ENCODE data around the gene NPM1.
"Not testable (repeated sequence)": the region's sequence is repeated elsewhere in the genome, so short reads cannot be mapped to it uniquely, and the experiment has no call there.

Gene NPM1, protein sequence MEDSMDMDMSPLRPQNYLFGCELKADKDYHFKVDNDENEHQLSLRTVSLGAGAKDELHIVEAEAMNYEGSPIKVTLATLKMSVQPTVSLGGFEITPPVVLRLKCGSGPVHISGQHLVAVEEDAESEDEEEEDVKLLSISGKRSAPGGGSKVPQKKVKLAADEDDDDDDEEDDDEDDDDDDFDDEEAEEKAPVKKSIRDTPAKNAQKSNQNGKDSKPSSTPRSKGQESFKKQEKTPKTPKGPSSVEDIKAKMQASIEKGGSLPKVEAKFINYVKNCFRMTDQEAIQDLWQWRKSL

DNA sequence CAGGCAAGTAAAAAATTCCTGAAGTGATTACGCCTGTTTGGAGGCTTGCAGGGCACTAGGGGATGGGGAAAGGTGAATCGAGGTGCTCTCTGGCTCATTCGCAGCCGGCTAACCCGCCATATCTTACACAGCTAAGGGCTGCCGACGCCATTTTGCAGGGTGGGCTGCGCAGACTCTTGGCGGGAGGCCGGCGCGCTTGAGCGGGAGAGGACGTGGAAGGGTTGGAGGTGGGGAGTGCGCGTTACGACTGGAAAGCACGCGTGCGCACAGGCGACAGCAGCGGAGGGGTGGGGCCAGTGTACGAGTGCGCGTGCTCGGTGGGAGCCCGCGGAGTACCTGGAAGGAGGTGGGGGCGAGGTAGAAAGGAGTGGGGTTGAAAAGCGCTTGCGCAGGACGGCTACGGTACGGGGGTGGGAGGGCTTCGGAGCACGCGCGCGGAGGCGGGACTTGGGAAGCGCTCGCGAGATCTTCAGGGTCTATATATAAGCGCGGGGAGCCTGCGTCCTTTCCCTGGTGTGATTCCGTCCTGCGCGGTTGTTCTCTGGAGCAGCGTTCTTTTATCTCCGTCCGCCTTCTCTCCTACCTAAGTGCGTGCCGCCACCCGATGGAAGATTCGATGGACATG lies at the start of gene NPM1:
TSS of gene NPM1 (plus strand) at position 505 of the 625 bp plus-strand sequence. CDS start at position 605, 100 bp downstream.
- DNase-seq = peak; percentile 92 to 98

DNA sequence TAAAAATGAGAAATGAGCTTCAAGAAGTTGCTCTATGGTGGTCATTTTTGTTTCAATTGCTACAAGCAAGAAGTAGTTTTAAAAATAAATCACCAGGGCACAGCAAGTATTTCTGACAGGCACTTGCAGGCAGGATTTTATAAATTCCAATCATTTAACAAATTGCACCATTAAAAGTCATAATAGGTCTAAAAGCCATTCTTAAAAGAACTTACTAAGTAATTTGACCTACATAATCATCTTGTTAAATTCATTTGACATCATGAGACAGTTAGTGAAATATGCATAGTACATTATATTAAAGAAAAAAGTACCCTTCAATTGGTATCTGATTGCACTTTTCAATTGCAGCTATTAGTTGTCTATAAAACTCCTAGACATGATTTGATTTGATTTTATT lies 47.6 kb upstream of the NPM1 start:
- DNase-seq = no peak

DNA sequence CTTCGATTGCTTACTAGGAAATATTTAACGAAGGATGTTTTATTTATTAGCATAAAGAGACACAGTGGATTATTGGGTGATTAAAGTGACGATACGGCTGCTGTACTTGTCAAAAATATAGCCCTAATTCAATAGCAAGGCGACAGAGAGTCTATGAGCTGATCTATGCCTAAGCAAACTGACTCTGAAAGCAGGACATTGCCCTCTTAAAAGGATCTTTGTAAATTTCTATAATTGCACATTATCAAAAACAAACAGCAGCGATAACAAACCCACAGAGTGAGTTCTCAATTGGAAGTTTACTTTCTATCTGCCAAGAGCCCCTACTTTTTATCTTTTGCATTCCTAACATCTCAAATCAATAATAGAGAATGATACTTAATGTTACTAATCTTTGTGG lies 47.2 kb upstream of the NPM1 start:
- DNase-seq = no peak

DNA sequence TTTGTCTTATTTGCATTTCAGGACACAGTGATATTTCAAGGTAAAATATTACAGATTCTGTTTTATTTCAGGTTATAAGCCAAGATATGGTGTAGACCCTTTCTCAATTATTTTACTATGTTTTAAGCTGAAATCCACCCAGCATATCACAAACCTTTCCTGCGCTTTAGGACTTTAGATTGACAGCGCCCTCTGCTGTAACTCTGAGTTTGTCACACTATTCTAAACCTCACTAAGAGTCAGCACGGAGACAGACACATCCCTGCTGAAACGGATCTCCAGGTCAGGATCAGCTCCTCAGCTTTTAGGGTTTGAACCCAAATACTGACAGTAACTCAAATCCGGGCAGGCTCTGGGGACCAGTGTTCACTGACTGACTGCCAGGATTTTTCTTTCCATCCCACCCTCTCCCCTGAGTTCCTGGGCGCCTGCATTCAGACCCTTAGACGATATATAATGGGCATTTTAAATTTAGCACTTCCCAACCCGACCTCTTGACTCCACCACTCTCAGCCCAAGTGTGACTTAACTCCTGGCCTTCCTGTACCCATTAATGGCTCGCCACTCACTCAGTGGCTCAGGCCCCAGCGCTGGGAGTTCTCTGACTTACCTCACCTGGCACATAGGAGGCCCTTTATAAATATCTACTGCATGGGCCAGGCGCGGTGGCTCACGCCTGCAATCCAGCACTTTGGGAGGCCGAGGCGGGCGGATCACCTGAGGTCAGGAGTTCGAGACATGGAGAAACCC lies 45.1 kb upstream of the NPM1 start:
- peak in 1 of 2 experiments; percentile 69 for DNase-seq

DNA sequence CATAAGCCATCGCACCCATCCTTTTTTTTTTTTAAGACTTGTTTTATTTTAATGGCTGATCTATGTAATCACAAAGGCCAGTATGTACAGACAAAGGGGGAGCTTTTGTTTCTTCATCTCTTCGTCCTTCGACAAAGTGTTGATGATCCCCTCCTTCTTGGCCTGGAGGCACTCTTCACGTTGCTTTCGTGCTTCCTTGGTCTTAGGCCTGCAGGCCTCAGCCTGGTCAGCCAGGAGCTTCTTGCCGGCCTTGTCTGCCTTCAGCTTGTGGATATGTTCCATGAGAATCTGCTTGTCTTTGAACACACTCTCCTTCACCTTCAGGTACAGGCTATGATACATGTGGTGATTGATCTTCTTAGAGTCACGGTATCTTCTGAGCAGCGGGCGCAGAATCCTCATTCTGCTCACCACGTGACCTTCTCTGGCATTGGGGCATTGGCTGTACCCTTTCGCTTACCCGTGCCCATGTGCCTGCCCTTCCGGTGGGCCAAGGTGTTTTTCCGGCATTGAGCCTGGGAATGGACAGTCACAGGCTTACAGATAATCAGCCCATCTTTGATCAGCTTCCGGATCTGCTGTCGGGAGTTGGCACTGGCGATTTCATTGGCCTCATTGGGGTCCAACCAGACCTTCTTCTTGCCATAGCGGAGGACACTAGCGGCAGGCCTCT lies 42.6 kb upstream of the NPM1 start:
- DNase-seq = no peak

DNA sequence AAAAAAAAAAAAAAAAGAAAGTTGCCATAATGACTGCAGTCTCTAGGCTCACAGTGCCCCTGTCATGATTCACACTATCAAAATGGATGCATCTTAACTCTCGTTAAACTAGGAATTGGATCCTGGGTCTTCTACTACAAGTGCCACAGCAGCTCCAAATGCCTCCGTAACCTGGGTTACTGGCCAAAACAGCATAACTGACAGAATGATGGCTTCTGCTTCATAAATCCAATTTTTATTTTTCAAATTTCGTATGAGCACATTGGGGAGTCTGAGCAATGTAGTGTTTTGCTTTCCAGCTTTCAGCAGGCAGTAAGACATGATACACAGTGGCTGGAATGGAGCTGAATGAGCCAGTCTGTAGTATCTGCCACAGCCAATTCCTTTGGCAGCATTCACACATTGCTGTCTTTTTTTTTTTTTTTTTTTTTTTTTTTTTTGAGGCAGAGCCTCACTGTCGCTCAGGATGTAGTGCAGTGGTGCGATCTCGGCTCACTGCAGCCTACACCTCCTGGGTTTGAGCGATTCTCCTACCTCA lies 36.0 kb upstream of the NPM1 start:
- no peak for DNase-seq

DNA sequence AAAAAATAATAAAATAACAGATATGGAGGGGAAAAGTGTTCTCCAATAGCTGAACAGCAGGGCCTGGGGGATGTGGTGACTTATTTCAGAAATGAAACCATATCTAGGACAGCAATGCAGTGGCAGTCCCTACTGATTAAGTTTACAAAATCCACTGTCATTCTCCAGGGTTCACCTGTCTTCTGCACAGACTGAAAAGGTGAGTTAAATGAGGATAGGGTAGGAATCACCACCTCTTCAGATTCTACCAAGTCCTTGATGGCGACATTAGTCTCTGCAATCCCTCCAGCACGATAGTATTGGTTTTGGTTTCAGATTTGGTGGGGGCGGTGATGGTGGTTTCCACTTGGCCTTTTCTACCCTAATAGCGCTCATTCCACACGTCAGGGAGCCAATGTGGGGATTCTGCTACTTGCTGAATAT lies 32.3 kb upstream of the NPM1 start:
- DNase-seq = no peak

DNA sequence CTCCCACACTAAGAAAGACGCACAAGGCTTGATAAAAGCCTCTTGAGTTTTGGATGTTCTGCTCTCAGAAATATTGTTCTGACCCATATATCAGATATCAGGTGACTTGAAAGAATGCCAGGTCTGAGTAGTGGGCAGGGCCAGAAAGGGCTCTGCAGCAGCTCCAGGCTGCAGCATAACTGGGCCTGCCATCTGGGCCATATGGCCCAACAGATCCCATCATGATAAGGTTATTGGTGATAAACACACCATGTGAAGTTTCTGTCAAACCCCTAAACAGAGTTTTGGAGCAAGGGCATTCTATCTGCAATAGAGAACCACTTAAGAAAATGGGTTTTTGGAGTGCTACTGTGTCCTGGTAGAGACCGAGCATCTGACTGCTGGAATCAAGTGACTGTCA lies 29.8 kb upstream of the NPM1 start:
- no peak for DNase-seq

DNA sequence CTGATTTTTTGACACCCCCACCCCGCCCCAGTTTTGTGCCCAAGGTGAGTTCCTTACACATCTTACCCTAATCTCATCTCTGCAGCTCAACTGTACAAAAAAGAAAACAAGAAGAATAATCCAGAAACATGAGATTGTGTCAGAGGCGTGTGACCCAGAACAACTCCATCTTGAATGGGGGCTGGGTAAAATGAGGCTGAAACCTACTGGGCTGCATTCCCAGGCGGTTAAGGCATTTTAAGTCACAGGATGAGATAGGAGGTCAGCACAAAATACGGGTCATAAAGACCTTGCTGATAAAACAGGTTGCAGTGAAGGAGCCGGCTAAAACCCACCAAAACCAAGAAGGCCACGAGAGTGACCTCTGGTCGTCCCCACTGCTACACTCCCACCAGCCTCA lies 26.5 kb upstream of the NPM1 start:
- not testable (repeated sequence) for DNase-seq

DNA sequence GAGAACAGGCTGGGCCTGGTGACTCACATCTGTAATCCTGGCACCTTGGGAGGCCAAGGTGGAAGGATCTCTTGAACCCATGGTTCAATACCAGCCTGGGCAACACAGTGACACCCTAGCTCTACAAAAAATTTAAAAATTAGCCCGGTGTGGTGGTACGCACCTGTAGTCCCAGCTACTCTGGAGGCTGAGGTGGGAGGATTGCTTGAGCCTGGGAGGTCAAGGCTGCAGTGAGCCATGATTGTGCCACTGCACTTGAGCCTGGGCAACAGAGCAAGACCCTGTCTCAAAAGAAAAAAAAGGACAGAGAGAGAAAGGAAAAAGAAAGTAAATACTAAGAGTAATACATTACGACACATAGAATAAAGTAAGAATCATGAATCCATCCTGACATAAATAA lies 24.4 kb upstream of the NPM1 start:
- DNase-seq = not testable (repeated sequence)

DNA sequence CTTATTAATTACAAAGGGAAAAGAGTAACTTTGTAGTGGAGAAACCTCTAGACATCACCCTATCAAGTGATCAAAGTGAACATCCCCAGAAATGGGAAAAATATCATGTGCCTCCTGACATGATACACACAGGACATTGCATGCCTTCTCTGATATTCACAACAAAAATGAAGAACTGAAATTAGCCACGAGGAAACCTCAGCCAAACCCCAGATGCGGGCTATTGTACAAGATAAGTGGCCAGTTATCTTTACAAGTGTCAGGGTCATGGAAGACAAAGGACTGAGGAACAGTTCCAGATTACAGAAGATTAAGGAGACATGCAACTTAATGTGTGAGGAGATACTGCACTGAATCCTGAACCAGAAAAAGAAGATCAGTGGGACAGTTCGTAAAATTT lies 23.8 kb upstream of the NPM1 start:
- no peak for DNase-seq

DNA sequence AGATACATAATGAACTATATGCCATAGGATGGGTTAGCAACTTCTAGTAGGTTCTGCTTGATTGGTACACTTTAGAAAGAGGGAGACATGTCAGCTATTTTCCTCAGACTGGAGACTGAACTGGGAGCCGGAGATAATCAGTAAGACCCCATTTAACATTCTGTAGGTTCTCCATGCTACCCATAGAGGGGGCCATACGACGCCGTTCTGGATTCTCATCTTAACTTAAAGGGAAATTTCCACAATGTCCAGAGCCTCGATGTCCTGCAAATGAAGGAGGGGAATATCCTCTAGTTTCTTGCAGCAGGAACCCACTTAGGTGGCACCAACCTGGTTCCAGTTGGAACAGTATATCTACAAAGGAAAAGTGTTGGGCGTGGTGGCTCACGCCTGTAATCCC lies 22.3 kb upstream of the NPM1 start:
- peak in 1 of 2 experiments; percentile 6 for DNase-seq

DNA sequence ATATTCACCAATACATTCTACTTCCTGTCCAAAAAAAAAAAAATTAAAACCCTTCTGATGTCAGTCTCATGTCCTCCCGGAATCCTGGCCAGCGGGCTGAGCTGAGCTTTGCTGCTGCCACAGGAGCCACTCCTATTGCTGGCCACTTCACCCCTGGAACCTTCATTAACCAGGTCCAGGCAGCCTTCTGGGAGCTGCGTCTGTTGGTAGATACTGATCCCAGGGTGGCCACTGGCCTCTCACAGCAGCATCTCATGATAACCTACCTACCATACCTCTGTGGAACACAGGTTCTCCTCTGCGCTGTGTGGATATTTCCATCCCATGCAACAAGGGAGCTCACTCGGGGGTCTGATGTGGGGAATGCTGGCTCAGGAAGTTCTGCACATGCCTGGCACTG lies 21.0 kb upstream of the NPM1 start:
- no peak for DNase-seq

DNA sequence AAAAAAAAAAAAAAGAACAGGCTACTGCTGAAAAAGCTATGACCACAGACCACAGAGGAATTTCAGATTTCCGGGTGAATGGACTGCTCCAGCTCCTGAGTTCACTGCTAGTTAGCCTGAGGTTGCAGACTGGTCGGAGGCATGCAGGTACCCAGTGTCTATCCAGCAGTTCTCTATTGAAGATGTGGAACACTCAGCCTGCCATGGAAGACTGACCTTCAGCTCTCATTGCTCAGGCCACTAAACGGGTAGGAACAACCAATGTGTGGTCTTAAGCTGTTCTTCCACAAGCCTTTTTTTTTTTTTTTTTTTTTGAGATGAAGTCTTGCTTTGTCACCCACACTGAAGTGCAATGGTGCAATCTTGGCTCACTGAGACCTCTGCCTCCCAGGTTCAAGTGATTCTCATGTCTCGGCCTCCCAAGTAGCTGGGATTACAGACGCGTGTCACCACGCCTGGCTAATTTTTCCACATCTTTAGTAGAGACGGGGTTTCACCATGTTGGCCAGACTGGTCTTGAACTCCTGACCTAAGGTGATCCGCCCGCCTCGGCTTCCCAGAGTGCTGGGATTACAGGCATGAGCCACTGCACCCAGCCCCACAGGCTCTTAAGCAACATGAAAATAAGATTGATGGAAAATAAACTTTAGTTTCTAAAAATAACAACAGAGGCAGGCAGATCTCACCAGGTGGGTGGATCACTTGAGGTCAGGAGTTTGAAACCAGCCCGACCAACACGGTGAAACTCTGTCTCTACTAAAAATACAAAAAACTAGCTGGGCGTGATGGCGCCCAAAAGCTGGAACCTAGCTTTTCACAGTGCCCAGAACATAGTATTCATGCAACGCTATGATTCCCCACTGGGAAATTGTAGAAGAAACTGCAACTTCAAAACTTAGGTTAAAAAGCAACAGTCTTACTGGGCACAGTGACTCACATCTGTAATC lies 20.0 kb upstream of the NPM1 start:
- no peak for DNase-seq

DNA sequence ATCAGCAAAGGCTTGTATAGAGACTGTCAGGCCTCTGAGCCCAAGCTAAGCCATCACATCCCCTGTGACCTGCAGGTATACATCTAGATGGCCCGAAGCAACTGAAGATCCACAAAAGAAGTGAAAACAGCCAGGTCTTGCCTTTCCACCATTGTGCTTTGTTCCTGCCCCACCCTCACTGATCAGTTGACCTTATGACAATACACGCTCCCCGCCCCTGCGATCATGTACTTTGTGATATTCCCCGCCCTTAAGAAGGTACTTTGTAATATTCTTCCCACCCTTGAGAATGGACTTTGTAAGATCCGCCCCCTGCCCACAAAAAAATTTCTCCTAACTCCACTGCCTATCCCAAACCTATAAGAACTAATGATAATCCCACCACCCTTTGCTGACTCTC lies 18.6 kb upstream of the NPM1 start:
- DNase-seq = no peak

DNA sequence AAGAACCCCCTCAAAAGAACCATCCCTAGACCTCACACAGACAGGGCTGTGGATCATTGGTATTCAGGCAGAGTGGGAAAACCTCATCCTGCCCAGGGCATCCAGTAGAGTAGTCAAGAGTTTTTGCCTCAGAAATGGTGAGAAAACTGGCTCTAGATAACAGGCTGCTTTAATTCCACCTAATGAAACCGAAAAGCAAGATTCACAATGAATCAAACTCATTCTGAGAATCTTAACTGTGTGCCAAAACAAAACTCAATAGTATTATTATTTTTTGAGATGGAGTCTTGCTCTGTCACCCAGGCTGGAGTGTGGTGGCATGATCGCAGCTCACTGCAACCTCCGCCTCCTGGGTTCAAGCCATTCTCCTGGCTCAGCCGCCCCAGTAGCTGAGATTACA lies 17.8 kb upstream of the NPM1 start:
- no peak for DNase-seq

DNA sequence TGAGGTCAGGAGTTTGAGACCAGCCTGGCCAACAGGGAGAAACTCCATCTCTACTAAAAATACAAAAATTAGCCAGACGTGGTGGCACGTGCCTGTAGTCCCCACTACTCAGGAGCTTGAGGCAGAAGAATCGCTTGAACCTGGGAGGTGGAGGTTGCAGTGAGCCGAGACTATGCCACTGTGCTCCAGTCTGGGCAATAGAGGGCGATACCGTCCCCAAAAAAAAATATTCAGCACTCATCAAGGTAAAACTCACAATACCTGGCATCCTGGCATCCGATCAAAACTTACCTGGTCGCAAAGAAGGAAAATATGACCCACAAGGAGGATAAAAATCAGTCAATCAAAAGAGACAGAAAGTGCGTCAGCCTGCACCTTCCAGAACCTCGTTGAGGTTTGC lies 16.8 kb upstream of the NPM1 start:
- DNase-seq = peak in 1 of 2 experiments; percentile 5

DNA sequence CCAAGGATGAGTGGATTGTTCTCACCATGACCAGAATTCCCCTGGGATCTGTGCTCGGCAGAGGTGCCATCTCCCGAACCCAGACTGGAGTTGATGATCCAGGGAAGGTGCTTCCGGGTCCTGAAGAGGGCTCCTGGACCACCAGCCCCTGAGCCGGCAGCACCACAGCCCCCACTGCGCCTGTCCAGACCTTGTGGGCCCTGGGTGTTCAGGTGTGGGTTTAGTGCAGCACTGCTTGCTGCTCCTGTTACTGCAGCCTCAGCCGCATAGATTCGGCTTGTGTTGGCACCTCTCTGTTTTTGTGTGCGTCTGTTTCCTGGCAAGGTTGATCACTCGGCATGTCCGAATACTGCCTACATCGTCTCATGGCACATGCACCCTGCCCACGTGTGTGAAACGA lies 16.3 kb upstream of the NPM1 start:
- DNase-seq = peak in 1 of 2 experiments; percentile 1

DNA sequence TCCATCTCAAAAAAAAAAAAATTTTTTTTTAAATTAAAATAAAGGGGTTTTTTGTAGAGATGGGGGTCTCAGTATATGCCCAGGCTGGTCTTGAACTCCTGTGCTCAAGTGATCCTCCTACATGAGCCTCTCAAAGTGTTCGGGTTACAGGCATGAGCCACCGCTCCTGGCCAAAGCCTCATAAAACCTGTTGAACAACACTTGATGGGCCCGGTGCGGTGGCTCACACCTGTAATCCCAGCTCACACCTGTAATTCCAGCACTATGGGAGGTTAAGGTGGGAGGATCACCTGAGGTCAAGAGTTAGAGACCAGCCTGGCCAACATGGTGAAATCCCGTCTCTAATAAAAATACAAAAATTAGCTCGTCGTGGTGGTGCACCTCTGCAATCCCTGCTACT lies 7.7 kb upstream of the NPM1 start:
- DNase-seq = no peak

DNA sequence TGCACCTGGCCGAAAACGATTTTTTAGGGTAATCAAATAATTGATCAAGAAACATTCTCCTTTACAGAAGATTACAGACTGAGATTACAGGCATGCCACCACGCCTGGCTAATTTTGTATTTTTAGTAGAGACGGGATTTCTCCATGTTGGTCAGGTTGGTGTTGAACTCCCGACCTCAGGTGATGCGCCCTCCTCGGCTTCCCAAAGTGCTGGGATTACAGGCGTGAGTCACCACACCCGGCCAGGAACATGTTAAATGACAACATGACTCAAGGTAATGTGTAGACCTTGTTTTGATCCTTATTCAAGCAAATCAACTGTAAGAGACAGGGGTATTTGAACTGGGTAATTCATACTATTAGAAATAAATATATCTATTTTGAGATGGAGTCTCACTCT lies 3.2 kb upstream of the NPM1 start:
- DNase-seq = not testable (repeated sequence)

DNA sequence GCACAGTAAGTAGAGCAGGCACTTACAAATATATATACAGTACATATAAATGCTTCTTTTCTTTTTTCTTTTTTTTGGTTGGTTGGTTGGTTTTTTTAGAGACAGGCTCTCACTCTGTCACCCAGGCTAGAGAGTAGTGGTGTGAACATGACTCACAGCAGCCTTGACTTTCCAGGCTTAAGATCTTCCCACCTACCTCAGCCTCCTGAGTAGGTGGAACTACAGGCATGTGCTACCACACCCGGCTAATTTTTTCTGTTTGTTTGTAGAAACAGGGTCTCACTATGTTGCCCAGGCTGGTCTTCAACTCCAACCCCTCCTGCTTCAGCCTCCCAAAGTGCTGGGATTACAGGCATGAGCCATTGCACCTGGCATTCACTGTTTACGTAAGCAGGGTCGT lies 2.6 kb upstream of the NPM1 start:
- DNase-seq = not testable (repeated sequence)
